Measurements from ENCODE around the gene CDK3.

DNA sequence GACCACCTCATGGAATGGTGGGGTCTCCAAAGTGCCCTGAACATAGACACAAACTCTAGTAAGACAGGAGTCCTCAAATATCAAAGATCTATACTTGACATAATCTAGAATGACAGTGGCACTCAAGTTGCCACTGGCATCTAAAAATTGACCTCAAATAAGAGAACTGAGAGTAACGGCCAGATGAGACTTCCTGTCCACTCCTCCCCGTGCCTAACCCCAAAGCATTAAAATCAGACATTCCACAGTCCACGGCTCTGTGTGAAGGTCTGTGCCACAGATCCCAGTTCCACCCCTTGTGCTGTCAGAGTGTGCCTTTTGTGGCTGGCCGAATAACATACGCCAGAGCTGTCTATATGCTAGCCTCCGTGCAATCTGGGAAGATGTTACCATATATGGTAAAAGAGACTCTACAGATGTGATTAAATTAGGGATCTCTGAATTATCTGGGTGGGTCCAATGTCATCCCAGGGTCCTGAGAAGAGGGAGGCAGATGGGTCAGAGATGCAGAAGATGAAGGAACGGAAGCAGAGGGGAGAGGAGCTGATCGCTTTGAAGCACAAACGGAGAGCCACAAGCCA is 47.5 kb downstream of the CDK3 start:
- TF ChIP-seq CTCF (conservative IDR thresholded peaks at IDR 0.05; ENCODE audit: low read depth, low read length): no peak
- TF ChIP-seq EZH2 (IDR thresholded peaks at IDR 0.05; ENCODE audit: low read length, unreplicated experiment): no peak
- TF ChIP-seq EZH2phosphoT487 (IDR thresholded peaks at IDR 0.05; ENCODE audit: borderline replicate concordance, low read length): no peak

Measured in PC-3 (cell line).